GM12891 (cell line): ENCODE results near the gene PCDH15.

Source experiments
- DNase-seq: peaks from one replicate; pipeline ENCODE4 v3.0.0; 2011; ENCODE audit warnings: low spot score; ENCODE audit not compliant: insufficient read length
- FAIRE-seq: peaks from 2 replicates; lab custom pipeline; 2011; peaks lifted over from hg19 to GRCh38; lab: Jason Lieb, UNC
- PAX5 ChIP-seq: IDR thresholded peaks from 2 replicates; pipeline ENCODE4 v1.6.1; 2011; ENCODE audit warnings: low read length, moderate library complexity, mild to moderate bottlenecking; ENCODE audit not compliant: insufficient read depth, severe bottlenecking
- POLR2A ChIP-seq: IDR thresholded peaks from 2 replicates; pipeline ENCODE4 v1.6.1; 2011; ENCODE audit warnings: low read depth, low read length, control low read depth
- POLR2AphosphoS5 ChIP-seq: IDR thresholded peaks from 2 replicates; pipeline ENCODE4 v1.6.1; 2011; ENCODE audit warnings: low read depth, low read length, control low read depth
- POU2F2 ChIP-seq: IDR thresholded peaks from 2 replicates; pipeline ENCODE4 v1.6.1; 2011; ENCODE audit warnings: low read depth, mild to moderate bottlenecking, control low read depth, low read length, moderate library complexity
- SPI1 ChIP-seq: IDR thresholded peaks from 2 replicates; pipeline ENCODE4 v1.6.1; 2011; ENCODE audit warnings: low read depth, low read length, control low read depth
- TAF1 ChIP-seq: IDR thresholded peaks from 2 replicates; pipeline ENCODE4 v1.6.1; 2011; ENCODE audit warnings: low read depth, low read length, control low read depth

Gene PCDH15

DNA sequence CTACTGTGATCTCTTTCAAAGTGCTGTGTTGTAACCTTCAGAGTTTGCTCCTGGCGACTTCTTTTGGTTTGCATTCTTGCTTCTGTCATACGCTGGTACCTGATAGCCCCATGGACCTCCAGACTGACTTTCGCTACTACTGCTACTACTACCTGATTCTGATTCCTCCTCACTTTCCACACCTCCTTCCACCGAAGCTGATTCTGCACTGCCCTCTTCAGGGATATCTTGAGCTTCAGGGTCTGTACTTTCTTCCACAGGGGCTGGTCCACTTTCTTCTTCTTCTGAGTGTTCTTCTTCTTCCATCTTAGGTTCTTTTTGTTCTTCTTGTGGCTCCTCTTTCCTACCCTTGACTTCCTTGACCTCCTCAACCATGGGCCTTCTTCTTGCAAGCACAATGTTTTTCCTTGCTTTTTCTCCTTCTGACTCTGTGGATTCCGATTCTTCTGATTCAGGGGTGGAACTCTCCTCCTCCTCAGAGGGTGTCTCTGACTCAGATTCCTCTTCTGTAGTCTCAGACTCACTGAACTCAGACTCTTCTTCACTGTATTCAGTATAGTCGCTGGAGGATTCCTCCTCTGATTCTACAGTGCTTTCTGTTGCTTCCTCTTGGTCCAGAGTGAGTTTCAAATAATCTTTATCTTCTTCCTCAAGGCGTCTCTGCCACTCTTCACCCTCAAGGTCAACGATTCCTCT lies 992.2 kb downstream of the PCDH15 start:
- no peak for DNase-seq
- FAIRE-seq: no peak
- TF ChIP-seq POLR2AphosphoS5 (no peak), POU2F2 (no peak), SPI1 (no peak), PAX5 (no peak), TAF1 (no peak), POLR2A (no peak)

GRCh38 chr10:53786236-53786900 lies 1014.7 kb downstream of the PCDH15 start:
- TF ChIP-seq POLR2A: no peak
- no peak for TF ChIP-seq TAF1
- no peak for TF ChIP-seq SPI1
- no peak for TF ChIP-seq PAX5
- TF ChIP-seq POU2F2: no peak
- TF ChIP-seq POLR2AphosphoS5: no peak
- no peak for DNase-seq
- no peak for FAIRE-seq

DNA sequence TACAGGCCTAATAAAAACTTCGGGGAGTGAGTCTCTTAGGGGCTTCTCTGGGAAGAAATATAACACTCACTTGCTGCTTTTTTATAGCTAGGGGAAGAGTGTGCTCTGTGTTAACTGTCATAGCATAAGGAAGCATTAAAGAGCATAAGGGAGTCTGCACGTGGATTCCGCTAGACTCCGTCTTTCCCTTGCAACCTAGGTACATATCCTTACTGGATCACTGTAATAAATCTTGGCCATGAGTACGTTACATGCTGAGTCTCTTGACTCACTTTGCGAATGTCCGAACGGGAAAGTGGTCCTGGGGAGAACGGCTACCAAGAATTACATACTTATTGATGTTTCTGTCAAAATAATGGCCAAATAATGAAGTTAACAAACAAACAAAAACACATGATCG lies 1029.3 kb downstream of the PCDH15 start:
- no peak for FAIRE-seq
- DNase-seq: no peak
- TF ChIP-seq POU2F2: no peak
- no peak for TF ChIP-seq SPI1
- TF ChIP-seq PAX5: no peak
- TF ChIP-seq TAF1: no peak
- no peak for TF ChIP-seq POLR2A
- no peak for TF ChIP-seq POLR2AphosphoS5

DNA sequence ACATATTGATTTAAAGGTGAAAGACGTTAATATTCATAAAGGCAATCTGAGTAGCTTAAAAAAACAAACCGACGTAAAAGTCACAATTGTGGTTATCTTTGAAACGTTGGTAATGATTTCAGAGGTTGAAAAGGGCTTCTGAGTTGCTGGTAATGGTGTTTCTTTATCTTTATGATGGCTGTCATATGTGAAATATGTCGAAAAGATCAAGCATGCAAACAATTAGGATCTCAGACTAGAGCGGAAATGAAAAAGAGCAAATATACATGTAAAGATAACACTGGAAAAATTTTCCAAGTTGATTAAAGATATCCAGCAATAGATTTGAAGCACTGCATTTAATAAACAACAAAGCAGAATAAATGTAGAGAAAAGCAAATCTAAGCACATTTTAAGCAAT lies 1030.1 kb downstream of the PCDH15 start:
- DNase-seq (no peak), FAIRE-seq (no peak)
- no peak for TF ChIP-seq TAF1

- no peak for FAIRE-seq
- no peak for TF ChIP-seq POLR2AphosphoS5
- TF ChIP-seq PAX5: no peak
- TF ChIP-seq POLR2A: no peak
- TF ChIP-seq POU2F2: no peak
- TF ChIP-seq SPI1: no peak
- no peak for TF ChIP-seq TAF1
Measured at GRCh38 chr10:53765311-53765710, 1035.7 kb downstream of the PCDH15 start.

GRCh38 chr10:53754596-53755250 lies 1046.3 kb downstream of the PCDH15 start:
- FAIRE-seq (no peak), DNase-seq (no peak)
- TF ChIP-seq POLR2AphosphoS5: no peak
- no peak for TF ChIP-seq SPI1
- no peak for TF ChIP-seq PAX5

More at GRCh38 chr10:53765311-53765710, 1035.7 kb downstream of the PCDH15 start:
- no peak for DNase-seq
